Stimulated activated naive CD8-positive, alpha-beta T cell treated with anti-CD3 and anti-CD28 coated beads, Interleukin-15, Interleukin-2, amounts not matched to agents 100 ng/mL and 50 ng/mL, for 24 hours (primary cell): ENCODE results near the gene FAM174B.

Experiments used
- H3K27ac Mint-ChIP-seq: one replicate; pipeline ENCODE4 v1.8.0; 2021; ENCODE audit warnings: mild to moderate bottlenecking, mixed read lengths
- H3K27me3 Mint-ChIP-seq: one replicate; pipeline ENCODE4 v1.8.0; 2021; ENCODE audit warnings: mixed read lengths
- H3K36me3 Mint-ChIP-seq: one replicate; pipeline ENCODE4 v1.8.0; 2021; ENCODE audit warnings: low read depth, mixed read lengths
- H3K4me1 Mint-ChIP-seq: one replicate; pipeline ENCODE4 v1.8.0; 2021; ENCODE audit warnings: low read depth, mixed read lengths
- H3K4me3 Mint-ChIP-seq: one replicate; pipeline ENCODE4 v1.8.0; 2021; ENCODE audit warnings: mild to moderate bottlenecking, mixed read lengths
- H3K9me3 Mint-ChIP-seq: one replicate; pipeline ENCODE4 v1.8.0; 2021; ENCODE audit warnings: mixed read lengths

FAM174B gene

GRCh38 chr15:92653836-92654539, 1.6 kb downstream of the FAM174B start:
- Mint-ChIP-seq H3K4me3 (no peak overlapping the region), H3K27ac (no peak overlapping the region), H3K4me1 (peaks cover 9% of the 10 kb centered on the region), H3K9me3 (no peaks in the 10 kb centered on the region), H3K36me3 (no peaks in the 10 kb centered on the region), H3K27me3 (peaks cover 43% of the 10 kb centered on the region)

- no peaks in the 10 kb centered on the region for H3K36me3 Mint-ChIP-seq
- H3K9me3 Mint-ChIP-seq: no peaks in the 10 kb centered on the region
- H3K4me3 Mint-ChIP-seq: no peak overlapping the region
- H3K4me1 Mint-ChIP-seq: peaks cover 9% of the 10 kb centered on the region
- peaks cover 43% of the 10 kb centered on the region for H3K27me3 Mint-ChIP-seq
- no peak overlapping the region for H3K27ac Mint-ChIP-seq
These were observed 2.2 kb downstream of the FAM174B start for GRCh38 chr15:92653366-92653765.

- H3K27ac Mint-ChIP-seq: no peak overlapping the region
- H3K36me3 Mint-ChIP-seq: no peaks in the 10 kb centered on the region
- H3K27me3 Mint-ChIP-seq: peaks cover 39% of the 10 kb centered on the region
- no peaks in the 10 kb centered on the region for H3K9me3 Mint-ChIP-seq
- H3K4me1 Mint-ChIP-seq: peaks cover 9% of the 10 kb centered on the region
- H3K4me3 Mint-ChIP-seq: no peak overlapping the region
These were observed 3.0 kb downstream of the FAM174B start for GRCh38 chr15:92652576-92652966.

GRCh38 chr15:92651877-92652575, 3.5 kb downstream of the FAM174B start:
- Mint-ChIP-seq H3K27ac (no peak overlapping the region), H3K4me1 (peaks cover 9% of the 10 kb centered on the region), H3K36me3 (no peaks in the 10 kb centered on the region), H3K4me3 (no peak overlapping the region), H3K27me3 (peaks cover 37% of the 10 kb centered on the region), H3K9me3 (no peaks in the 10 kb centered on the region)

GRCh38 chr15:92650966-92651365, 4.6 kb downstream of the FAM174B start:
- H3K4me3 Mint-ChIP-seq: no peak overlapping the region
- no peaks in the 10 kb centered on the region for H3K36me3 Mint-ChIP-seq
- H3K27me3 Mint-ChIP-seq: peaks cover 26% of the 10 kb centered on the region
- peaks cover 5% of the 10 kb centered on the region for H3K4me1 Mint-ChIP-seq
- no peak overlapping the region for H3K27ac Mint-ChIP-seq
- H3K9me3 Mint-ChIP-seq: no peaks in the 10 kb centered on the region

GRCh38 chr15:92650256-92650655, 5.3 kb downstream of the FAM174B start:
- H3K27ac Mint-ChIP-seq: no peak overlapping the region
- H3K36me3 Mint-ChIP-seq: no peaks in the 10 kb centered on the region
- peaks cover 24% of the 10 kb centered on the region for H3K27me3 Mint-ChIP-seq
- no peak overlapping the region for H3K4me3 Mint-ChIP-seq
- H3K4me1 Mint-ChIP-seq: peaks cover 3% of the 10 kb centered on the region
- H3K9me3 Mint-ChIP-seq: no peaks in the 10 kb centered on the region

- Mint-ChIP-seq H3K4me1 (no peaks in the 10 kb centered on the region), H3K27ac (no peak overlapping the region)
These were observed 7.2 kb downstream of the FAM174B start for GRCh38 chr15:92648190-92648875.

GRCh38 chr15:92647467-92648163, 8.0 kb downstream of the FAM174B start:
- H3K4me3 Mint-ChIP-seq: no peak overlapping the region
- H3K27me3 Mint-ChIP-seq: peaks cover 7% of the 10 kb centered on the region
- H3K27ac Mint-ChIP-seq: no peak overlapping the region
- no peaks in the 10 kb centered on the region for H3K4me1 Mint-ChIP-seq
- no peaks in the 10 kb centered on the region for H3K36me3 Mint-ChIP-seq
- H3K9me3 Mint-ChIP-seq: no peaks in the 10 kb centered on the region

More at GRCh38 chr15:92648190-92648875, 7.2 kb downstream of the FAM174B start:
- Mint-ChIP-seq H3K9me3 (no peaks in the 10 kb centered on the region), H3K4me3 (no peak overlapping the region), H3K27me3 (peaks cover 11% of the 10 kb centered on the region), H3K36me3 (no peaks in the 10 kb centered on the region)

- Mint-ChIP-seq H3K36me3 (no peaks in the 10 kb centered on the region), H3K9me3 (no peaks in the 10 kb centered on the region), H3K27me3 (no peaks in the 10 kb centered on the region), H3K27ac (no peak overlapping the region), H3K4me3 (no peak overlapping the region), H3K4me1 (no peaks in the 10 kb centered on the region)
These were observed 9.4 kb downstream of the FAM174B start for GRCh38 chr15:92646216-92646615.

- H3K27me3 Mint-ChIP-seq: no peaks in the 10 kb centered on the region
- H3K36me3 Mint-ChIP-seq: no peaks in the 10 kb centered on the region
- H3K9me3 Mint-ChIP-seq: no peaks in the 10 kb centered on the region
- no peaks in the 10 kb centered on the region for H3K4me1 Mint-ChIP-seq
- no peak overlapping the region for H3K27ac Mint-ChIP-seq
- H3K4me3 Mint-ChIP-seq: no peak overlapping the region
These were observed 9.8 kb downstream of the FAM174B start for GRCh38 chr15:92645731-92646130.

GRCh38 chr15:92645051-92645631, 10.4 kb downstream of the FAM174B start:
- Mint-ChIP-seq H3K4me1 (no peaks in the 10 kb centered on the region), H3K4me3 (no peak overlapping the region), H3K9me3 (no peaks in the 10 kb centered on the region), H3K27me3 (no peaks in the 10 kb centered on the region), H3K27ac (no peak overlapping the region), H3K36me3 (no peaks in the 10 kb centered on the region)

- Mint-ChIP-seq H3K36me3 (no peaks in the 10 kb centered on the region), H3K9me3 (peaks cover 5% of the 10 kb centered on the region), H3K27me3 (no peaks in the 10 kb centered on the region), H3K27ac (no peak overlapping the region), H3K4me1 (no peaks in the 10 kb centered on the region), H3K4me3 (no peak overlapping the region)
These were observed 11.4 kb downstream of the FAM174B start for GRCh38 chr15:92643849-92644815.

- peaks cover 5% of the 10 kb centered on the region for H3K9me3 Mint-ChIP-seq
- H3K36me3 Mint-ChIP-seq: no peaks in the 10 kb centered on the region
- H3K4me1 Mint-ChIP-seq: peaks cover 5% of the 10 kb centered on the region
- H3K4me3 Mint-ChIP-seq: no peak overlapping the region
- peaks cover 8% of the 10 kb centered on the region for H3K27me3 Mint-ChIP-seq
- no peak overlapping the region for H3K27ac Mint-ChIP-seq
These were observed 16.7 kb downstream of the FAM174B start for GRCh38 chr15:92638709-92639365.
